Hematopoietic multipotent progenitor cell (in vitro differentiated cells): ENCODE measurements around the gene THRSP. TPM values are rescaled to one million over a fixed set of nuclear protein-coding genes. Genes with fewer than 3 reads are reported as not detected.
"Not testable (repeated sequence)": the region's sequence is repeated elsewhere in the genome, so short reads cannot be mapped to it uniquely, and the experiment has no call there.

Source experiments
- DNase-seq, 3 donors: peaks; one replicate each; pipeline ENCODE4 v3.0.0-alpha.2; 2011 to 2015; ENCODE audit warnings: low read depth in 2 of 3, low spot score in 2 of 3
- total RNA-seq: library from RNA; depleted of rRNA; stranded (reverse); fragments of >200 nt; gene quantifications from one replicate; pipeline ENCODE4 v1.2.3, GENCODE V29; 2012

The THRSP gene
- total RNA-seq, 1 donor, result under 0.01 TPM

DNA sequence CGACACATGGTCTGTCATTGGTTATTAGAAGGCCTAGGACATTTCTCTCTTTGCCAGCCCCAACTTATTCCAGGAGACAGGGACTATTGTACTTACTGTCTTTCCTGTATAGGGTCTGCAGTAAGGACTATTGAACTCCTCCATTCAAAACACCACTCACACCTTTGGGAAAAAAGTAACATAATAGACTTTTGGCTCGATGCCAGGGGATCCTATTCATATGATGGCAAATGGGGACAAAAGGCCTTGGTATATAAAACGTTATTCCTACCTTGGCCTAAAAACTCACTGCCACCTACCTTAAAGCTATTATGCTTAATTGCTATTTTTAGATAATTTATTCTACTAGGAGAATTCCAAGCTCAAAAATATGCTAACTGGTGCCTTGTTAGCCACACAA is 22.3 kb downstream of the THRSP start:
- DNase-seq, result no peak

DNA sequence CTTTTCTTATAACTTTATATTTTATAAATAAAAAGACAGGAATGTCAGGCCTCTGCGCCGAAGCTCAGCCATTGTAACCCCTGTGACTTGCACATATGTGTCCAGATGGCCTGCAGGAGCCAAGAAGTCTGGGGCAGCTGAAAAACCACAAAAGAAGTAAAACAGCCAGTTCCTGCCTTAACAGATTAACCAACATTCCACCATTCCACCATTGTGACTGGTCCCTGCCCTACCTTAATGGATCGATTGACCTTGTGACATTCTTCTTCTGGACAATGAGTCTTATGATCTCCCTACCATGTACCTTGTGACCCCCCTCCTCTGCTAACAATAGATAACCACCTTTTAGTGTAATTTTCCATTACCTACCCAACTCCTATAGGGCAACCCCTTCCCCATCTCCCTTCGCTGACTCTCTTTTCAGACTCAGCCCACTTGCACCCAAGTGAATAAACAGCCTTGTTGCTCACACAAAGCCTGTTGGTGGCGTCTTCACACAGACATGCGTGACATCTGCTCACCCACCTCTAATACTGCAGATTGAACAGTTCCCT is 22.9 kb downstream of the THRSP start:
- not testable (repeated sequence) for DNase-seq

GRCh38 chr11:78094250-78094649 is 30.6 kb downstream of the THRSP start:
- no peak for DNase-seq

- DNase-seq, result no peak
These were observed 34.2 kb downstream of the THRSP start for GRCh38 chr11:78097666-78098385.

DNA sequence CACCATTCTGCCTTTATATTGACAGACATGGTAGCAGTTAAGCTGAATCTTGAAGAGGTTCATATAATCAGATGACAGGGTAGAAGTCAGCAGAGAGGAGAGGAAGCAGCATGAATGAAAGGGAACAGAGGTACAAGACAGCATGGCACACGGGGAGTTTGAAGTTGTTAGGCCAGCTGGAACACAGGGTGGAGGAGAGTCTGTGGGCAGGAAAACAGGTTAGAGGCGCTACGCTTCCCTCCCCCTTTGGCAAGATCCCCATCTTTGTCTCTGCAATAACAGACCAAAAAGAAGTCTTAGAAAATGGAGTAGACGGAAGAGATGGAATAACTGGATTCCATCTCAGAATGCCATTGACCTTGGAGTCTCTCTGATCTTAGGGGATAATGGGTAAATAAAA is 36.0 kb downstream of the THRSP start:
- DNase-seq, result no peak

GRCh38 chr11:78100261-78100660 is 36.6 kb downstream of the THRSP start:
- no peak for DNase-seq

DNA sequence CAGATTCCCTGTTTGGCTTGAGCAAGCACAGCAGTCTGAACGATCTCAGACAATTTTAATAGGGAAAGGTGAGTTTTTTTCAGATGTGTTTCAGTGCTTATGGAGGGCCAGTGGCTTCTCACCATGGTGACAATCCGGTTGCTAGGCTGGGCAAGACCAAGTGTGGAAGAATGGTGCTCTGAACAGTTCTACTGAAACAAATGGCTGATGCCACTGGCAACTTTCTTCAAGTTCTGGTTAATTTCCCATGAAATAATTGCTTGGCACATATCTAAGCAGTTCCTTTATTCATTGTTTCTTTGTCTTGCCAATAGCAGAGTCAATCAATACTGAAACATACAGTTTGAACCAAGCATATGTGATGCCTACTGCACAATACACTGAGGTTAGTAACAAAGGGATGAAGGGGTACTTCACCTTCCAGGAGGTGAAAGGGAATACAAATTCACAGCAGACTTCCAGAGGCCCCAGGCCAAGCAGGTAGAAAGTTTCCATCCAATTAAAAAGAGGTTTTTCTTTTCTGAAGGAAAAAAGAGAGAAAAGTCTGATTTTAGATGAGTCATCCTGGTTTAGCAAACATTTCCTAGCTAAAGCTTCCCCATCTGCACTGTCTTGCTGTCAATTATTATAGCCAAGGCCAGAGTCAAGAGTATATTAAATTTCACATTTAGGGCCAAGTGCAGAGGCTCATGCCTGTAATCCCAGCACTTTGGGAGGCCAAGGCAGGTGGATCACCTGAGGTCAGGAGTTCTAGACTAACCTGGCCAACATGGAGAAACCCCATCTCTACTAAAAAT is 37.2 kb downstream of the THRSP start:
- DNase-seq, result no peak

DNA sequence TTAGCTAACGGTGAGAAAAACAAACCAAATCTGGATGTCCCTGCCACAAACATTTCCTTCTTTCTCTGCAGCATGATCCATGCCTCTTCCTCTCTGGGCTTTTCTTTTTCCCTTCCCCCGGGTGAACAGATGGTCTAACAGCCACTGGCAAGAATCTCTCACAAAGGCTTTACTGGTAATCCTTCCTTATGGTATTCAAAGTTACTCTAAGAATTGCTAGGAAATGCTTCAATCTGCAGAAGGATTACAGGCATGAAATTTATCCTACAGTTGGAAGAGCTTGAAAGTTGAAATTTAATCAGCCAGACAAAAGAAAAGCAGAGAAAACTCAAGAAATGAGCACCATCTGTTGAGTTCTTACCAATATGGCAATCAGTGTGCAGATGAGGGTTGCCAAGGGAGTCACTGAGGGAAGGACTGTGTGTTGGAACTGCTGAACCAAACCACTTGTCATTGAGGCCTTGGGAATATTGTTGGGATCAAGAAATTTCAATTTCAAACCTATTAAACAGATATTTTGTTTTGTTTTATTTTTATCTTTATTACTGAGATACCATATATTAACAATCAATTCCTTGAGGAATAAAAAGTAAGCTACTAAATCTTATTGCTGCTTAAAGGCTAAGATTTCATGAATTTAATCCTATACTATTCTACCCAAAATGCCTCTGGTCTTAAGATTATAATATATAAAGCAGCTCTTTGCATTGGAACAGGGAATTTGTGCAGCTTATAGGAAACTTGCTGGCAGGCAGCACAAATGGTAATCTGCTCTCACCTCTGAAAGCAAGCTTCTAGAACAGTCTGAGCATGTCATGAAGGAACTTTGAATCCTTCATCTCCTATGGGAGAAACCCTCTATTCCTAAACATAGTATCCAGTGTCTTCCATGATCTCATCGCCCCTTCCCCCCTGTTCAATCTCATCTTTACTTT is 45.7 kb downstream of the THRSP start:
- no peak for DNase-seq

DNA sequence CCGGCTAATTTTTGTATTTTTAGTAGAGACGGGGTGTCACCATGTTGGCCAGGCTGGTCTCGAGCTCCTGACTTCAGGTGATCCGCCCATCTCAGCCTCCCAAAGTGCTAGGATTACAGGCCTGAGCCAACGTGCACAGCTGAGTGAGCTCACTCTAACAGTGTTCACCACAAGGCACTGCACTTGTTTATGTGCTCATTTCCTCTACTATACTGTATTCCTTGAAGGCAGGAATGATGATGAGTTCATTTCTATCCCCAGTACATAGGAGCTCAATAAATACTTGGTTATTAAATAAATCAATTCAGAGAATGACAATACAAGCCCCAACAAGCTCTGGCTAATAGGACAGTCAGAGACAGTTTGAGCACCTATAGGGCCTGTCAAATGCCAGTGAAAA is 46.7 kb downstream of the THRSP start:
- no peak for DNase-seq

GRCh38 chr11:78110830-78111229 is 47.2 kb downstream of the THRSP start:
- DNase-seq, result no peak

DNA sequence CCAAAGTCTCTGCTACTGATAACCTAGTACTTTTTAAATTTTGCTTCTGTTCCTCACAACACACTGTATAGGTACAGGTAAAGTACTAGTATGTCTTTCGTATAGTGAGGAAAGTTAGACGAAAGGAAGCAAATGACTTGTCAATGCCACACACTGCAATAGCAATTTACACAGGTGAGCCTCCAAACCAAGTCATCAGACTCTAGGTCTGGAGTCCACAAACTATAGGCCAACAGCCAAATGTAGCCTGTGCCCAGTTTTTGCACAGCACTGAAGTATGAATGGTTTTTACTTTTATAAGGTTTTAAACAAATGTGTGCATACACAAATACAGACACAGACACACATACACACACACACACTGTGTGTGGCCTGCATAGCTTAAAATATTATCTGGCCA is 47.6 kb downstream of the THRSP start:
- DNase-seq, result no peak

- no peak for DNase-seq
These were observed 49.1 kb downstream of the THRSP start for GRCh38 chr11:78112582-78113275.

Other genes starting within 250 kb of the THRSP start
- gene RSF1, start 243.1 kb upstream of the THRSP start, total RNA-seq, result 15.1 TPM
- gene AAMDC, start 242.7 kb upstream of the THRSP start, total RNA-seq, result 8.9 TPM
- 42.5 TPM for gene INTS4, start 69.2 kb upstream of the THRSP start, total RNA-seq
- gene KCTD14, start 40.6 kb upstream of the THRSP start, total RNA-seq, result 0.27 TPM
- gene NDUFC2, start 16.0 kb downstream of the THRSP start, total RNA-seq, result 73.5 TPM
- gene ALG8, start 75.8 kb downstream of the THRSP start, total RNA-seq, result 21.8 TPM
- 3.0 TPM for gene KCTD21, start 124.8 kb downstream of the THRSP start, total RNA-seq
- gene USP35, start 125.1 kb downstream of the THRSP start, total RNA-seq, result 3.8 TPM